Neural progenitor cell (in vitro differentiated cells): ENCODE data around the gene CLEC3B. TPM values are rescaled to one million over a fixed set of nuclear protein-coding genes. Genes with fewer than 3 reads are reported as not detected.

Experiments
- DNase-seq: peaks from one replicate; pipeline ENCODE4 v3.0.0-alpha.2; 2016; ENCODE audit warnings: low spot score
- H2AFZ ChIP-seq: fragments of 200-600 bp; sonication (generic); replicated peaks from 2 replicates; pipeline ENCODE4 v1.6.1; 2016; ENCODE audit warnings: antibody characterized with exemption
- H3F3A ChIP-seq: fragments of 200-600 bp; sonication (generic); 2 replicates; pipeline ENCODE4 v1.6.1; 2016; ENCODE audit warnings: antibody characterized with exemption, low read depth
- H3K27ac ChIP-seq: fragments of 200-600 bp; sonication (generic); 2 replicates; pipeline ENCODE4 v1.5.1; 2016; ENCODE audit warnings: mild to moderate bottlenecking
- H3K27me3 ChIP-seq: fragments of 200-600 bp; sonication (generic); 2 replicates; pipeline ENCODE4 v1.6.1; 2016; ENCODE audit warnings: mild to moderate bottlenecking, moderate library complexity
- H3K36me3 ChIP-seq: fragments of 200-600 bp; sonication (generic); 2 replicates; pipeline ENCODE4 v1.5.1; 2016
- H3K4me1 ChIP-seq: fragments of 200-600 bp; sonication (generic); 2 replicates; pipeline ENCODE4 v1.6.1; 2016; ENCODE audit warnings: mixed run types
- H3K4me2 ChIP-seq: fragments of 200-600 bp; sonication (generic); 2 replicates; pipeline ENCODE4 v1.6.1; 2016
- H3K4me3 ChIP-seq: fragments of 200-600 bp; sonication (generic); 2 replicates; pipeline ENCODE4 v1.5.1; 2016
- H3K79me2 ChIP-seq: fragments of 200-600 bp; sonication (generic); 2 replicates; pipeline ENCODE4 v1.6.1; 2016; ENCODE audit warnings: low read depth
- H3K9ac ChIP-seq: fragments of 200-600 bp; sonication (generic); 2 replicates; pipeline ENCODE4 v1.6.1; 2016
- H3K9me3 ChIP-seq: fragments of 200-600 bp; sonication (generic); 2 replicates; pipeline ENCODE4 v1.5.1; 2016; ENCODE audit warnings: low read depth
- H4K20me1 ChIP-seq: fragments of 200-600 bp; sonication (generic); 2 replicates; pipeline ENCODE4 v1.6.1; 2016; ENCODE audit warnings: low read depth
- H3K27ac Mint-ChIP-seq: 3 replicates; pipeline ENCODE4 v1.8.0; 2021; ENCODE audit warnings: mixed read lengths
- H3K27me3 Mint-ChIP-seq: 2 replicates; pipeline ENCODE4 v1.8.0; 2022; ENCODE audit warnings: low read depth, mild to moderate bottlenecking, inconsistent platforms, moderate library complexity, mixed read lengths; ENCODE audit not compliant: insufficient read depth
- H3K36me3 Mint-ChIP-seq: 3 replicates; pipeline ENCODE4 v1.8.0; 2021; ENCODE audit warnings: mixed read lengths
- H3K4me1 Mint-ChIP-seq: 3 replicates; pipeline ENCODE4 v1.8.0; 2021; ENCODE audit warnings: mixed read lengths
- H3K4me3 Mint-ChIP-seq: 3 replicates; pipeline ENCODE4 v1.8.0; 2021; ENCODE audit warnings: mild to moderate bottlenecking, moderate library complexity, mixed read lengths
- H3K9me3 Mint-ChIP-seq: 3 replicates; pipeline ENCODE4 v1.8.0; 2020; ENCODE audit warnings: mixed read lengths
- CTCF ChIP-seq: fragments of 200-600 bp; sonication (generic); IDR thresholded peaks from 2 replicates; pipeline ENCODE4 v1.5.1; 2017; ENCODE audit warnings: antibody characterized with exemption, mild to moderate bottlenecking
- EZH2 ChIP-seq: fragments of 200-600 bp; sonication (generic); IDR thresholded peaks from 2 replicates; pipeline ENCODE4 v1.6.1; 2017; ENCODE audit warnings: antibody characterized with exemption, mild to moderate bottlenecking, moderate library complexity
- EZH2phosphoT487 ChIP-seq: fragments of 200-600 bp; sonication (generic); IDR thresholded peaks from 2 replicates; pipeline ENCODE4 v1.6.1; 2017; ENCODE audit warnings: antibody characterized with exemption
- total RNA-seq: library from RNA; depleted of rRNA; stranded (reverse); fragments of >200 nt; gene quantifications from 2 replicates; pipeline ENCODE4 v1.2.3, GENCODE V29; 2015; ENCODE audit warnings: low replicate concordance

The CLEC3B gene
- total RNA-seq, 1 donor from 2014 or later = not detected

GRCh38 chr3:45081506-45082141, 55.5 kb downstream of the CLEC3B start:
- no peak for DNase-seq
- H3K27me3 Mint-ChIP-seq = peaks cover 2% of the 10 kb centered on the region
- H3K4me3 Mint-ChIP-seq = no peak overlapping the region
- Histone ChIP-seq H3K79me2 (no peaks in the 10 kb centered on the region), H3K9me3 (no peaks in the 10 kb centered on the region), H3F3A (no peaks in the 10 kb centered on the region), H3K36me3 (no peaks in the 10 kb centered on the region), H3K27ac (no peak overlapping the region), H4K20me1 (no peaks in the 10 kb centered on the region), H3K4me1 (peaks cover 8% of the 10 kb centered on the region), H3K4me3 (no peak overlapping the region), H3K27me3 (no peaks in the 10 kb centered on the region), H3K4me2 (no peak overlapping the region), H3K9ac (no peak overlapping the region), H2AFZ (no peak overlapping the region)
- no peaks in the 10 kb centered on the region for H3K36me3 Mint-ChIP-seq
- H3K27ac Mint-ChIP-seq = peak overlapping the region; percentile 60
- no peak for TF ChIP-seq EZH2phosphoT487
- no peak for TF ChIP-seq EZH2
- TF ChIP-seq CTCF = no peak
- H3K9me3 Mint-ChIP-seq = no peaks in the 10 kb centered on the region
- H3K4me1 Mint-ChIP-seq = peaks cover 2% of the 10 kb centered on the region

- Histone ChIP-seq H3K27ac (no peak overlapping the region), H3K27me3 (no peaks in the 10 kb centered on the region), H4K20me1 (no peaks in the 10 kb centered on the region), H3K4me1 (peaks cover 11% of the 10 kb centered on the region), H3K4me2 (no peak overlapping the region), H3K9me3 (no peaks in the 10 kb centered on the region), H3F3A (no peaks in the 10 kb centered on the region), H3K36me3 (no peaks in the 10 kb centered on the region), H3K79me2 (no peaks in the 10 kb centered on the region), H3K9ac (no peak overlapping the region), H2AFZ (no peak overlapping the region), H3K4me3 (no peak overlapping the region)
- TF ChIP-seq EZH2 (no peak), CTCF (no peak), EZH2phosphoT487 (no peak)
- Mint-ChIP-seq H3K36me3 (no peaks in the 10 kb centered on the region), H3K27me3 (peaks cover 7% of the 10 kb centered on the region), H3K4me3 (no peak overlapping the region), H3K9me3 (no peaks in the 10 kb centered on the region), H3K27ac (peak overlapping the region; percentile 60), H3K4me1 (peaks cover 2% of the 10 kb centered on the region)
- DNase-seq = no peak
Measured at GRCh38 chr3:45082142-45082538, 56.0 kb downstream of the CLEC3B start.

GRCh38 chr3:45083023-45083422, 56.9 kb downstream of the CLEC3B start:
- no peaks in the 10 kb centered on the region for H3K9me3 ChIP-seq
- peaks cover 8% of the 10 kb centered on the region for H3K27me3 Mint-ChIP-seq
- no peak overlapping the region for H3K4me3 Mint-ChIP-seq
- H2AFZ ChIP-seq = no peak overlapping the region
- H3F3A ChIP-seq = no peaks in the 10 kb centered on the region
- H3K27ac ChIP-seq = no peak overlapping the region
- H3K27me3 ChIP-seq = no peaks in the 10 kb centered on the region
- H4K20me1 ChIP-seq = no peaks in the 10 kb centered on the region
- H3K9me3 Mint-ChIP-seq = no peaks in the 10 kb centered on the region
- H3K4me2 ChIP-seq = no peak overlapping the region
- no peaks in the 10 kb centered on the region for H3K79me2 ChIP-seq
- no peak for DNase-seq
- no peak overlapping the region for H3K9ac ChIP-seq
- H3K4me1 Mint-ChIP-seq = peaks cover 2% of the 10 kb centered on the region
- peaks cover 11% of the 10 kb centered on the region for H3K4me1 ChIP-seq
- no peak overlapping the region for H3K27ac Mint-ChIP-seq
- H3K36me3 ChIP-seq = no peaks in the 10 kb centered on the region
- TF ChIP-seq EZH2phosphoT487 = no peak
- no peak for TF ChIP-seq CTCF
- TF ChIP-seq EZH2 = no peak
- no peaks in the 10 kb centered on the region for H3K36me3 Mint-ChIP-seq
- no peak overlapping the region for H3K4me3 ChIP-seq
